DOHH2 (cell line): ENCODE measurements around the gene OR2B6.

ENCODE experiments used
- H3F3A ChIP-seq: fragments of 200-600 bp; sonication (generic), shearing (Covaris generic); 2 replicates; pipeline ENCODE4 v1.6.0; 2016; ENCODE audit warnings: antibody characterized with exemption, mild to moderate bottlenecking; ENCODE audit not compliant: control insufficient read depth, insufficient read depth
- H3K27ac ChIP-seq: fragments of 200-600 bp; sonication (generic); 2 replicates; pipeline ENCODE4 v1.5.1; 2014; ENCODE audit warnings: low read depth, mild to moderate bottlenecking, low read length, moderate library complexity
- H3K27me3 ChIP-seq: fragments of 200-600 bp; sonication (generic); 2 replicates; pipeline ENCODE4 v1.6.1; 2014; ENCODE audit warnings: mild to moderate bottlenecking, low read length, mixed read lengths; ENCODE audit not compliant: control insufficient read depth
- H3K36me3 ChIP-seq: fragments of 200-600 bp; sonication (generic); 2 replicates; pipeline ENCODE4 v1.6.1; 2014; ENCODE audit warnings: mild to moderate bottlenecking, low read length, moderate library complexity, mixed read lengths; ENCODE audit not compliant: control insufficient read depth
- H3K4me1 ChIP-seq: fragments of 200-600 bp; sonication (generic); 2 replicates; pipeline ENCODE4 v1.6.1; 2014; ENCODE audit warnings: mild to moderate bottlenecking, low read length, mixed read lengths; ENCODE audit not compliant: control insufficient read depth
- H3K4me2 ChIP-seq: fragments of 200-600 bp; sonication (generic); 2 replicates; pipeline ENCODE4 v1.6.0; 2014; ENCODE audit warnings: mild to moderate bottlenecking, low read length, moderate library complexity
- H3K4me3 ChIP-seq: fragments of 200-600 bp; sonication (generic); 2 replicates; pipeline ENCODE4 v1.5.1; 2014; ENCODE audit warnings: mild to moderate bottlenecking, low read length, mixed read lengths
- H3K79me2 ChIP-seq: fragments of 200-600 bp; sonication (generic); 2 replicates; pipeline ENCODE4 v1.6.1; 2014; ENCODE audit warnings: mild to moderate bottlenecking, low read length, mixed read lengths; ENCODE audit not compliant: control insufficient read depth
- H3K9me2 ChIP-seq: fragments of 200-600 bp; sonication (generic); replicated peaks from 2 replicates; pipeline ENCODE4 v1.6.1; 2014; ENCODE audit warnings: mild to moderate bottlenecking, low read length, mixed read lengths; ENCODE audit not compliant: control insufficient read depth
- H3K9me3 ChIP-seq: fragments of 200-600 bp; sonication (generic); 2 replicates; pipeline ENCODE4 v1.6.1; 2014; ENCODE audit warnings: antibody characterized with exemption, low read length, mixed read lengths; ENCODE audit not compliant: control insufficient read depth, insufficient read depth
- H4K20me1 ChIP-seq: fragments of 200-600 bp; sonication (generic); 2 replicates; pipeline ENCODE4 v1.6.0; 2014; ENCODE audit warnings: low read depth, mild to moderate bottlenecking, antibody characterized with exemption, low read length, moderate library complexity; ENCODE audit not compliant: control insufficient read depth, insufficient read depth
- EZH2phosphoT487 ChIP-seq: fragments of 200-600 bp; sonication (generic); IDR thresholded peaks from 2 replicates; pipeline ENCODE4 v1.6.1; 2017; ENCODE audit warnings: borderline replicate concordance, mild to moderate bottlenecking, antibody characterized with exemption, low read length, moderate library complexity, mixed read lengths
- TF ChIP-seq, protein P1 (sequence below): fragments of 200-600 bp; sonication (generic); IDR thresholded peaks from one replicate; pipeline ENCODE4 v1.5.1; 2014; ENCODE audit warnings: antibody characterized with exemption, mild to moderate bottlenecking, low read depth, low read length; ENCODE audit not compliant: poor library complexity, severe bottlenecking

Gene OR2B6

DNA sequence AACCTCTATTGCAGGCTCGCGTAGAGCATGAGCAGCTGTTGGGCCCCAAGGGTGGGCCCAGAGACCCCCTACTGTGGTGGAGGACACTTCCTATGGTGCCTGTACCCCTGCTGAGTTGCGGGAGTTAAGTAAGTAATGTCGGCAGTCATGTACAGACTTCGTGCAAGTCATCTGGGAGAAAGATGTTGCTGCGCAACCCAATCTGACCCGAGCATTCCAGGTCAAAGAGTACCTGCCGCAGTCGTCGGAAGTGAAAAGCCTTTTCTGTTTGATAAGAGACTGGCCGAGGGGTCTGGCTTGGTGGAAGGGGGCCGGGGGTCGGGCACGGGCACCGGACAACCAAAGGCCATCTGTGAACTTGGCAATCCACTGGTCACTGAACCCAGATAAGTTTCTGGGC, 44.3 kb downstream of the OR2B6 start:
- H3K36me3 ChIP-seq = no peaks in the 10 kb centered on the region
- H4K20me1 ChIP-seq = no peaks in the 10 kb centered on the region
- no peaks in the 10 kb centered on the region for H3K4me1 ChIP-seq
- TF ChIP-seq, protein P1, sequence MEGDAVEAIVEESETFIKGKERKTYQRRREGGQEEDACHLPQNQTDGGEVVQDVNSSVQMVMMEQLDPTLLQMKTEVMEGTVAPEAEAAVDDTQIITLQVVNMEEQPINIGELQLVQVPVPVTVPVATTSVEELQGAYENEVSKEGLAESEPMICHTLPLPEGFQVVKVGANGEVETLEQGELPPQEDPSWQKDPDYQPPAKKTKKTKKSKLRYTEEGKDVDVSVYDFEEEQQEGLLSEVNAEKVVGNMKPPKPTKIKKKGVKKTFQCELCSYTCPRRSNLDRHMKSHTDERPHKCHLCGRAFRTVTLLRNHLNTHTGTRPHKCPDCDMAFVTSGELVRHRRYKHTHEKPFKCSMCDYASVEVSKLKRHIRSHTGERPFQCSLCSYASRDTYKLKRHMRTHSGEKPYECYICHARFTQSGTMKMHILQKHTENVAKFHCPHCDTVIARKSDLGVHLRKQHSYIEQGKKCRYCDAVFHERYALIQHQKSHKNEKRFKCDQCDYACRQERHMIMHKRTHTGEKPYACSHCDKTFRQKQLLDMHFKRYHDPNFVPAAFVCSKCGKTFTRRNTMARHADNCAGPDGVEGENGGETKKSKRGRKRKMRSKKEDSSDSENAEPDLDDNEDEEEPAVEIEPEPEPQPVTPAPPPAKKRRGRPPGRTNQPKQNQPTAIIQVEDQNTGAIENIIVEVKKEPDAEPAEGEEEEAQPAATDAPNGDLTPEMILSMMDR = no peak
- TF ChIP-seq EZH2phosphoT487 = no peak
- H3K9me2 ChIP-seq = no peaks in the 10 kb centered on the region
- no peaks in the 10 kb centered on the region for H3K27me3 ChIP-seq
- no peaks in the 10 kb centered on the region for H3F3A ChIP-seq
- H3K4me2 ChIP-seq = no peak overlapping the region
- no peak overlapping the region for H3K4me3 ChIP-seq
- no peak overlapping the region for H3K27ac ChIP-seq
- H3K9me3 ChIP-seq = no peaks in the 10 kb centered on the region
- H3K79me2 ChIP-seq = no peaks in the 10 kb centered on the region

DNA sequence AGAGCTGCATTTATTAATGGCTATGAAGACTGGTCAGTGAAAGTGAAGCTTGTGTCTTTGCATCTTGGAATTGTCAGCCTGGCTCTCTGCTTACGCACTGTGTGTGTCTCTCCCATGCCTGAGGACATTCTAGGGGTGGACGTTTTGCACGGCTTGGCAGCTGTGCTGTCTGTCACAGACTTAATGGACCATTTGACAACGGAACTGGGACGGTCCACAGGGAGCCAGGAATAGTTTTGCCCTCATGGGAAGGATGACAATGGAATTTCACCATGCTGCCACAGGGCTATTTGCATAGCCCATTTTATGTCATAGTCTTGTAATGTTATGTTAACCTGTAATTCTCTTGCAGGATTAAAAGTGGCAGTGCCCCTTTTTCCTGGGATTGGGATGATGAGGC, 44.7 kb downstream of the OR2B6 start:
- Histone ChIP-seq H3K79me2 (no peaks in the 10 kb centered on the region), H3K27ac (no peak overlapping the region), H3K27me3 (no peaks in the 10 kb centered on the region), H3K4me2 (no peak overlapping the region), H3K9me2 (no peaks in the 10 kb centered on the region), H3K36me3 (no peaks in the 10 kb centered on the region), H4K20me1 (no peaks in the 10 kb centered on the region), H3K4me3 (no peak overlapping the region), H3K4me1 (no peaks in the 10 kb centered on the region), H3F3A (no peaks in the 10 kb centered on the region), H3K9me3 (no peaks in the 10 kb centered on the region)
- TF ChIP-seq, protein P1 = no peak
- TF ChIP-seq EZH2phosphoT487 = no peak

DNA sequence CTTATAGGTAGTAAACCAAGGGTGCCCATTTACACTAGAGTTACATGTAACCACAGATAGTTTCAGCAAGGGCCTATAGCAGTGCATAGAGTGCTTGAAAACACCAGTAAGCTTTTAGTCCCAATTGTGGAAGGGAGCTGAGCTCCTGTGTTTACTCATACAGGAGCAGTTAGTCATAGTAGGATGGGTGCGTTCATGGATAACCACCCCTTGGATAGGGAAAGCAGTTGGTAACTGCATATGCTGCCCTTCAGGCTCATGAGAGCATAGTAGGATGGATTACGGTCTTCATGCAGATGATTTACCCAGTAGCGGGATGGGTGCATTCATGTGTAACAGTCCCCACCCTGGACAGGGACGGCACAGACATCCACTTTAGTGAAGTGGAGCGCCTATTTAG, 45.1 kb downstream of the OR2B6 start:
- Histone ChIP-seq H3K9me3 (no peaks in the 10 kb centered on the region), H4K20me1 (no peaks in the 10 kb centered on the region), H3K4me2 (no peak overlapping the region), H3K79me2 (no peaks in the 10 kb centered on the region), H3K27me3 (no peaks in the 10 kb centered on the region), H3K4me3 (no peak overlapping the region), H3K36me3 (no peaks in the 10 kb centered on the region), H3F3A (no peaks in the 10 kb centered on the region), H3K9me2 (no peaks in the 10 kb centered on the region), H3K27ac (no peak overlapping the region), H3K4me1 (peaks cover 2% of the 10 kb centered on the region; the same call in 1 of the 2 replicates)
- TF ChIP-seq EZH2phosphoT487 = no peak
- TF ChIP-seq, protein P1 = no peak

DNA sequence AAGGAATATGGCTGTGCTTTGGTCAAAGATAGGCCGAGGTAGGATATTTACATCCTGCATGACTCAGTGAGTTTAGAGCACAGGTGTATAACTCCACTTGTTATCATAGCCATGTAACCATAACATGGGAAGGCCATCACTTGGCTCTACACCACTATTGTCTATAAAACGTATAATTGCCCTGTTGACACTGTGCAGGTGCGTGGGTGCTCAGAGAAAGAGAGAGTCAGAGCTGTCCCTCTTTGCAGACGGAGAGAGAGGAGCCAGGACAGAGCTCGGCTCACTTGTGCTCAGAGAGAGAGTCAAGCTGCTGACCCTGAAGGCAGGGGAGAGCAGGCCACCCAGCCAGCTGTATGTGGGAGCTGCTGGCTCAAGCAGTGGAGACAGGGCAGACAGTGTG, 46.0 kb downstream of the OR2B6 start:
- TF ChIP-seq, protein P1 = no peak
- no peak for TF ChIP-seq EZH2phosphoT487

More for the DNA sequence above, 46.0 kb downstream of the OR2B6 start:
- no peaks in the 10 kb centered on the region for H3K79me2 ChIP-seq
- no peaks in the 10 kb centered on the region for H4K20me1 ChIP-seq
- no peaks in the 10 kb centered on the region for H3K27me3 ChIP-seq
- no peak overlapping the region for H3K4me3 ChIP-seq
- no peak overlapping the region for H3K27ac ChIP-seq
- no peaks in the 10 kb centered on the region for H3F3A ChIP-seq
- H3K36me3 ChIP-seq = no peaks in the 10 kb centered on the region
- H3K9me3 ChIP-seq = no peaks in the 10 kb centered on the region
- no peak overlapping the region for H3K4me2 ChIP-seq
- peaks cover 10% of the 10 kb centered on the region for H3K4me1 ChIP-seq
- H3K9me2 ChIP-seq = no peaks in the 10 kb centered on the region
